NCI-H526 treated with DMSO at 0.1 percent for 48 hours (cell line): ENCODE data around the gene EFCAB6.

ENCODE experiments used
- DNase-seq: peaks from one replicate; lab custom pipeline; 2025; lab: John Stamatoyannopoulos, UW

Gene EFCAB6

GRCh38 chr22:43550672-43551071 is 261.4 kb downstream of the EFCAB6 start:
- DNase-seq = no peak

GRCh38 chr22:43550024-43550620 is 262.0 kb downstream of the EFCAB6 start:
- no peak for DNase-seq

GRCh38 chr22:43546186-43546585 is 265.9 kb downstream of the EFCAB6 start:
- no peak for DNase-seq

GRCh38 chr22:43544289-43544673 is 267.8 kb downstream of the EFCAB6 start:
- DNase-seq = no peak

GRCh38 chr22:43543522-43544288 is 268.4 kb downstream of the EFCAB6 start:
- no peak for DNase-seq

- DNase-seq = no peak
Measured at GRCh38 chr22:43542681-43543521, 269.2 kb downstream of the EFCAB6 start.

GRCh38 chr22:43541462-43542407 is 270.4 kb downstream of the EFCAB6 start:
- no peak for DNase-seq

GRCh38 chr22:43541022-43541421 is 271.1 kb downstream of the EFCAB6 start:
- DNase-seq = no peak

GRCh38 chr22:43540529-43540923 is 271.6 kb downstream of the EFCAB6 start:
- DNase-seq = peak; percentile 35

GRCh38 chr22:43539572-43540528 is 272.3 kb downstream of the EFCAB6 start:
- DNase-seq = no peak

- no peak for DNase-seq
Measured at GRCh38 chr22:43537019-43537585, 275.0 kb downstream of the EFCAB6 start.

- DNase-seq = no peak
Measured at GRCh38 chr22:43535741-43536140, 276.4 kb downstream of the EFCAB6 start.

GRCh38 chr22:43535336-43535735 is 276.8 kb downstream of the EFCAB6 start:
- no peak for DNase-seq

- DNase-seq = no peak
Measured at GRCh38 chr22:43534916-43535315, 277.2 kb downstream of the EFCAB6 start.

GRCh38 chr22:43533656-43534428 is 278.3 kb downstream of the EFCAB6 start:
- DNase-seq = no peak

- no peak for DNase-seq
Measured at GRCh38 chr22:43533156-43533530, 279.0 kb downstream of the EFCAB6 start.

- no peak for DNase-seq
Measured at GRCh38 chr22:43532301-43533155, 279.6 kb downstream of the EFCAB6 start.

- no peak for DNase-seq
Measured at GRCh38 chr22:43531651-43532050, 280.5 kb downstream of the EFCAB6 start.
